CD14-positive monocyte (primary cell): ENCODE measurements around the gene GAA. TPM values are rescaled to one million over a fixed set of nuclear protein-coding genes. Genes with fewer than 3 reads are reported as not detected.
A peak's percentile ranks its signal among the peaks of the same experiment; 100 is the strongest.

Source experiments
- DNase-seq, 3 donors: peaks; one replicate each; pipeline ENCODE4 v3.0.0-alpha.2; 2011 to 2022
- H2AFZ ChIP-seq: 2 replicates; pipeline ENCODE4 v1.6.0; 2012; ENCODE audit warnings: mild to moderate bottlenecking, low read depth, low read length, inconsistent platforms; ENCODE audit not compliant: insufficient read depth, poor library complexity, severe bottlenecking
- H3K27ac ChIP-seq, 2 donors: 1 replicate in 1 of 2; 2 replicates in 1 of 2; pipeline ENCODE4 v1.5.1; 2012 to 2013; ENCODE audit warnings: low read length in 2 of 2, control low read depth in 1 of 2, inconsistent platforms in 1 of 2, low read depth in 1 of 2, mild to moderate bottlenecking in 1 of 2
- H3K27me3 ChIP-seq, 2 donors: one replicate each; pipeline versions ENCODE4 v1.6.0 to v1.6.1; 2011 to 2013; ENCODE audit warnings: low read length in 2 of 2; ENCODE audit not compliant: control insufficient read depth in 2 of 2, insufficient read depth in 2 of 2
- H3K36me3 ChIP-seq, 2 donors: replicated peaks in 1 of 2; 1 replicate in 1 of 2; 2 replicates in 1 of 2; pipeline versions ENCODE4 v1.5.1 to v1.6.1; 2012 to 2013; ENCODE audit warnings: low read length in 2 of 2, control low read depth in 1 of 2, inconsistent platforms in 1 of 2, mild to moderate bottlenecking in 1 of 2; ENCODE audit not compliant: insufficient read depth in 2 of 2, control insufficient read depth in 1 of 2
- H3K4me1 ChIP-seq, 2 donors: 1 replicate in 1 of 2; 2 replicates in 1 of 2; pipeline versions ENCODE4 v1.5.1 to v1.6.1; 2012 to 2013; ENCODE audit warnings: low read length in 2 of 2, control low read depth in 1 of 2, inconsistent platforms in 1 of 2, mild to moderate bottlenecking in 1 of 2, moderate library complexity in 1 of 2; ENCODE audit not compliant: insufficient read depth in 2 of 2, control insufficient read depth in 1 of 2
- H3K4me2 ChIP-seq: replicated peaks from 2 replicates; pipeline ENCODE3; 2012; ENCODE audit warnings: low read length, moderate library complexity, mild to moderate bottlenecking; ENCODE audit not compliant: poor library complexity, severe bottlenecking; ENCODE audit errors: extremely low read depth
- H3K4me3 ChIP-seq, 3 experiments: fragments of 200-600 bp in 1 of 3; sonication (generic) in 1 of 3; replicated peaks in 1 of 3; 1 replicate in 2 of 3; 2 replicates in 1 of 3; pipeline ENCODE4 v1.5.1; 2011 to 2013; ENCODE audit warnings: low read length in 3 of 3, mild to moderate bottlenecking in 3 of 3, control low read depth in 2 of 3, low read depth in 2 of 3, inconsistent platforms in 1 of 3, moderate library complexity in 1 of 3
- H3K79me2 ChIP-seq: 2 replicates; pipeline ENCODE4 v1.6.0; 2012; ENCODE audit warnings: mild to moderate bottlenecking, control low read depth, inconsistent platforms, low read length, moderate library complexity; ENCODE audit not compliant: insufficient read depth
- H3K9ac ChIP-seq: 2 replicates; pipeline ENCODE4 v1.6.0; 2017; ENCODE audit warnings: low read length, mild to moderate bottlenecking; ENCODE audit not compliant: insufficient read depth, poor library complexity, severe bottlenecking
- H3K9me3 ChIP-seq, 2 donors: replicated peaks in 1 of 2; 1 replicate in 1 of 2; 2 replicates in 1 of 2; pipeline versions ENCODE4 v1.5.1 to v1.6.1; 2012 to 2013; ENCODE audit warnings: low read length in 2 of 2, control low read depth in 1 of 2; ENCODE audit not compliant: control insufficient read depth in 1 of 2, insufficient read depth in 1 of 2
- H4K20me1 ChIP-seq: 2 replicates; pipeline ENCODE4 v1.6.0; 2012; ENCODE audit warnings: mild to moderate bottlenecking, low read length, control low read depth, moderate library complexity; ENCODE audit not compliant: insufficient read depth
- H3K27ac Mint-ChIP-seq, 7 donors: one replicate each; pipeline ENCODE4 v1.8.0; 2020; ENCODE audit warnings: mild to moderate bottlenecking in 7 of 7, mixed read lengths in 7 of 7, moderate library complexity in 6 of 7, inconsistent platforms in 2 of 7
- H3K27me3 Mint-ChIP-seq, 3 donors: one replicate each; pipeline ENCODE4 v1.8.0; 2021 to 2022; ENCODE audit warnings: low read depth in 3 of 3, mild to moderate bottlenecking in 3 of 3, mixed read lengths in 3 of 3, moderate library complexity in 3 of 3, inconsistent platforms in 1 of 3
- H3K36me3 Mint-ChIP-seq, 2 donors: one replicate each; pipeline ENCODE4 v1.8.0; 2020; ENCODE audit warnings: mixed read lengths in 2 of 2, inconsistent platforms in 1 of 2, mild to moderate bottlenecking in 1 of 2
- H3K4me1 Mint-ChIP-seq: one replicate; pipeline ENCODE4 v1.8.0; 2020; ENCODE audit warnings: mild to moderate bottlenecking, mixed read lengths
- H3K4me3 Mint-ChIP-seq, 2 donors: one replicate each; pipeline ENCODE4 v1.8.0; 2020; ENCODE audit warnings: mild to moderate bottlenecking in 2 of 2, mixed read lengths in 2 of 2, moderate library complexity in 1 of 2
- H3K9me3 Mint-ChIP-seq, 7 donors: one replicate each; pipeline ENCODE4 v1.8.0; 2020 to 2022; ENCODE audit warnings: mixed read lengths in 7 of 7, mild to moderate bottlenecking in 6 of 7, moderate library complexity in 6 of 7, inconsistent platforms in 2 of 7
- CTCF ChIP-seq: fragments of 200-600 bp; IDR thresholded peaks from one replicate; pipeline ENCODE4 v1.8.0; 2022; ENCODE audit warnings: antibody characterized with exemption, mild to moderate bottlenecking
- WGBS: methylation state at CpG from one replicate; pipeline ENCODE4 v1.1.5; 2013; ENCODE audit warnings: missing lambda C conversion rate; ENCODE audit not compliant: insufficient coverage; 5-methylcytosine and 5-hydroxymethylcytosine counted together
- intact Hi-C, 2 donors: fragments of 100-400 bp; cut with micrococcal nuclease; formaldehyde crosslinking; loops; one replicate each; pipeline versions ENCODE4 v1.15.0 to v1.15.1; 2023
- polyA plus RNA-seq, 3 donors: library from polyadenylated mRNA; depleted of rRNA in 1 of 3; unstranded in 2 of 3; stranded (reverse) in 1 of 3; fragments of 300-500 nt in 2 of 3; fragments of >200 nt in 1 of 3; fragmentation: Illumina TruSeq in 2 of 3; gene quantifications; 1 replicate in 2 of 3; 2 replicates in 1 of 3; pipeline ENCODE4 v1.2.3, GENCODE V29; 2012 to 2021

Gene GAA
- polyA plus RNA-seq, 3 donors, result 116 to 140 (median 120) TPM

GRCh38 chr17:80061421-80061820, 40.0 kb upstream of the GAA start:
- no peak overlapping the region for H3K4me3 Mint-ChIP-seq

GRCh38 chr17:80063830-80064585, 37.4 kb upstream of the GAA start:
- 61% methylated on average over 21 of the region's 27 CpGs for WGBS
- no peaks in the 10 kb centered on the region for H4K20me1 ChIP-seq
- H3K4me2 ChIP-seq, result peak overlapping the region; percentile 4
- no peaks in the 10 kb centered on the region for H3K36me3 ChIP-seq
- H3K27me3 Mint-ChIP-seq, result peaks cover 3 to 7% (median 4%) of the 10 kb centered on the region in 3 donors
- no peak overlapping the region for H3K9ac ChIP-seq
- DNase-seq, result peak; percentile 43 to 68 (median 49)
- H2AFZ ChIP-seq, result peak overlapping the region; percentile 31
- no peak for TF ChIP-seq CTCF
- intact Hi-C loops, result no loop called here
- H3K36me3 Mint-ChIP-seq, result no peaks in the 10 kb centered on the region
- H3K4me1 Mint-ChIP-seq, result peaks cover 16% of the 10 kb centered on the region
- no peaks in the 10 kb centered on the region for H3K9me3 Mint-ChIP-seq
- peak overlapping the region in 1 of 2 donors; percentile 79 for H3K4me3 Mint-ChIP-seq
- peaks cover 10 to 11% of the 10 kb centered on the region in 2 donors for H3K4me1 ChIP-seq
- no peak overlapping the region for H3K4me3 ChIP-seq
- no peaks in the 10 kb centered on the region for H3K9me3 ChIP-seq
- no peak overlapping the region for H3K27ac ChIP-seq
- peak overlapping the region in 3 of 7 donors; percentile 30 to 68 (median 42) for H3K27ac Mint-ChIP-seq
- H3K27me3 ChIP-seq, result no peaks in the 10 kb centered on the region
- no peaks in the 10 kb centered on the region for H3K79me2 ChIP-seq

More at GRCh38 chr17:80061421-80061820, 40.0 kb upstream of the GAA start:
- Histone ChIP-seq H3K27me3 (no peaks in the 10 kb centered on the region), H3K9ac (no peak overlapping the region), H3K27ac (no peak overlapping the region), H3K9me3 (no peaks in the 10 kb centered on the region), H3K36me3 (no peaks in the 10 kb centered on the region), H3K4me2 (no peak overlapping the region), H2AFZ (no peak overlapping the region), H3K4me3 (no peak overlapping the region), H3K79me2 (no peaks in the 10 kb centered on the region), H3K4me1 (peaks cover 10 to 11% of the 10 kb centered on the region in 2 donors), H4K20me1 (no peaks in the 10 kb centered on the region)
- no peak for TF ChIP-seq CTCF
- Mint-ChIP-seq H3K27ac (peak overlapping the region in 1 of 7 donors; percentile 32), H3K9me3 (no peaks in the 10 kb centered on the region), H3K36me3 (no peaks in the 10 kb centered on the region), H3K27me3 (peaks cover 3 to 6% (median 6%) of the 10 kb centered on the region in 3 donors), H3K4me1 (peaks cover 14% of the 10 kb centered on the region)
- no peak for DNase-seq
- intact Hi-C loops, result no loop called here
- no CpG with 5 or more reads among the region's 12 CpGs for WGBS
